ENCODE measurements around the gene TGFBR3L. TPM values are rescaled to one million over a fixed set of nuclear protein-coding genes. Genes with fewer than 3 reads are reported as not detected.
A peak's percentile ranks its signal among the peaks of the same experiment; 100 is the strongest.

The TGFBR3L gene
- total and polyA plus RNA-seq, 2 of the 4 experiments (the other 2 are of a cell fraction): 0.94 TPM; not detected in 1

DNA sequence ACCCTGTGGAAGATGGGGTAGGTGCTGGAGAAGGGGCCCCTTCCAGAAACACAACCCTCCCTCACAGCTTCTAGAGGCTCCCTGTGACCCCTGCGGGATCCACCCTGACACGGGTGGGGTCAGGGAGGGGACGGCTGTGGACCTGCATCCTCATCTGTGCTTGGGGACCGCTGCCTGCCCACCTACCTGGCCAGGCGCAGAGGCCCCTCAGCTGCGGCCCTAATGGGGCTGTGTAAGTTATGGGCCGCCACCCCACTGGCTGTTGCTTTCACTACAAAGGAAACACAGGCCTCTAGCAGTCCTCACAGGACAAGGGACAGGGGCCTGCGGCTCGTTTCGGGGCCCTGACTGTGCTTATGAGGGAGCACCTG, 18.3 kb downstream of the TGFBR3L start:
- Histone ChIP-seq H3K79me1 (ENCODE audit: low read depth in 1 of 2, low read length in 2 of 2) (peaks cover 5 to 20% of the 10 kb centered on the region in 2 experiments; a peak in 2 of 4 replicates), H3K27me3 (ENCODE audit: control insufficient read depth, insufficient read depth, low read length) (no peaks in the 10 kb centered on the region), H3K14ac (replicated peaks; ENCODE audit: low read depth, low read length) (no peak overlapping the region), H3K4me3 (ENCODE audit: insufficient read depth, low read depth, low read length) (no peak overlapping the region), H4K91ac (ENCODE audit: insufficient read depth, low read depth, low read length) (no peak overlapping the region), H3K4ac (ENCODE audit: low read depth, low read length) (no peak overlapping the region), H4K20me1 (ENCODE audit: insufficient read depth, low read length) (peaks cover 14% of the 10 kb centered on the region), H2BK15ac (ENCODE audit: low read depth, low read length) (no peak overlapping the region), H3K9ac (ENCODE audit: low read depth, low read length) (no peak overlapping the region), H3K56ac (ENCODE audit: extremely low read depth, insufficient read depth, low read length) (no peak overlapping the region), H3K36me3 (ENCODE audit: control insufficient read depth, insufficient read depth, low read length) (peaks cover 63% of the 10 kb centered on the region), H3K4me2 (ENCODE audit: low read depth, low read length) (no peak overlapping the region), H4K5ac (ENCODE audit: low read depth, low read length) (no peak overlapping the region), H2AK9ac (replicated peaks; ENCODE audit: low read depth, low read length, poor library complexity) (peak overlapping the region; percentile 13), H2AK5ac (ENCODE audit: low read depth, low read length) (no peak overlapping the region), H2AFZ (replicated peaks; ENCODE audit: low read length, poor library complexity) (no peak overlapping the region), H3K23ac (ENCODE audit: low read depth, low read length) (no peak overlapping the region), H3K18ac (ENCODE audit: low read depth, low read length) (no peak overlapping the region), H3K4me1 (ENCODE audit: control insufficient read depth, insufficient read depth, low read length) (peaks cover 14% of the 10 kb centered on the region), H4K8ac (ENCODE audit: low read depth in 2 of 2, low read length in 2 of 2) (no peak overlapping the region), H3K9me1 (ENCODE audit: insufficient read depth, low read length) (peaks cover 3% of the 10 kb centered on the region; the same call in 1 of the 2 replicates), H3K27ac (ENCODE audit: insufficient read depth, low read length) (no peak overlapping the region), H2BK5ac (ENCODE audit: low read depth, low read length, poor library complexity, severe bottlenecking) (no peak overlapping the region), H3K9me3 (ENCODE audit: control insufficient read depth, insufficient read depth, low read length) (no peaks in the 10 kb centered on the region), H2BK20ac (ENCODE audit: low read depth, low read length) (no peak overlapping the region), H2BK120ac (ENCODE audit: low read depth, low read length) (no peak overlapping the region)
- dilution Hi-C loops (cut with HindIII; ENCODE audit: low sequenced_read_pairs, unreplicated experiment) (no loop called here), intact Hi-C loops (cut with micrococcal nuclease) (no loop called here), in situ Hi-C loops (cut with MboI; ENCODE audit: low sequenced_read_pairs) (no loop called here)
- POLR2A ChIA-PET (ENCODE audit: unreplicated experiment): no interaction called here
- 100% methylated on average over 2 of the region's 10 CpGs; no CpG with 5 or more reads in 1 of the 2 experiments for WGBS, 2 experiments (ENCODE audit: extremely low coverage in 2 of 2, insufficient read length in 1 of 2)
- ATAC-seq (ENCODE audit: low read depth): no peak
- CTCF ChIA-PET: no interaction called here
- DNase-seq: no peak
- TF ChIP-seq CHD1 (IDR thresholded peaks at IDR 0.05; ENCODE audit: low read depth, low read length) (no peak), CEBPB (IDR thresholded peaks at IDR 0.05; ENCODE audit: low read depth, low read length) (no peak), POLR2A (IDR thresholded peaks at IDR 0.05; ENCODE audit: low read depth, low read length) (no peak), RFX5 (IDR thresholded peaks at IDR 0.05; ENCODE audit: low read depth, low read length) (no peak), MAFK (IDR thresholded peaks at IDR 0.05; ENCODE audit: low read depth, low read length) (no peak), RCOR1 (IDR thresholded peaks at IDR 0.05; ENCODE audit: insufficient replicate concordance, low read length) (no peak), RAD21 (IDR thresholded peaks at IDR 0.05; ENCODE audit: low read length) (no peak), MAZ (IDR thresholded peaks at IDR 0.05; ENCODE audit: borderline replicate concordance, low read depth, low read length) (no peak), SMC3 (IDR thresholded peaks at IDR 0.05; ENCODE audit: low read depth, low read length) (no peak), MXI1 (IDR thresholded peaks at IDR 0.05; ENCODE audit: borderline replicate concordance, low read depth, low read length) (no peak), NFE2L2 (IDR thresholded peaks at IDR 0.05; ENCODE audit: low read depth, low read length) (no peak), FOS (IDR thresholded peaks at IDR 0.05; ENCODE audit: low read depth, low read length) (no peak), BHLHE40 (IDR thresholded peaks at IDR 0.05; ENCODE audit: low read depth, low read length) (no peak)
- TF ChIP-seq, protein P1, sequence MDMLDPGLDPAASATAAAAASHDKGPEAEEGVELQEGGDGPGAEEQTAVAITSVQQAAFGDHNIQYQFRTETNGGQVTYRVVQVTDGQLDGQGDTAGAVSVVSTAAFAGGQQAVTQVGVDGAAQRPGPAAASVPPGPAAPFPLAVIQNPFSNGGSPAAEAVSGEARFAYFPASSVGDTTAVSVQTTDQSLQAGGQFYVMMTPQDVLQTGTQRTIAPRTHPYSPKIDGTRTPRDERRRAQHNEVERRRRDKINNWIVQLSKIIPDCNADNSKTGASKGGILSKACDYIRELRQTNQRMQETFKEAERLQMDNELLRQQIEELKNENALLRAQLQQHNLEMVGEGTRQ (IDR thresholded peaks at IDR 0.05; ENCODE audit: low read depth, low read length): no peak
- TF ChIP-seq, protein P2, sequence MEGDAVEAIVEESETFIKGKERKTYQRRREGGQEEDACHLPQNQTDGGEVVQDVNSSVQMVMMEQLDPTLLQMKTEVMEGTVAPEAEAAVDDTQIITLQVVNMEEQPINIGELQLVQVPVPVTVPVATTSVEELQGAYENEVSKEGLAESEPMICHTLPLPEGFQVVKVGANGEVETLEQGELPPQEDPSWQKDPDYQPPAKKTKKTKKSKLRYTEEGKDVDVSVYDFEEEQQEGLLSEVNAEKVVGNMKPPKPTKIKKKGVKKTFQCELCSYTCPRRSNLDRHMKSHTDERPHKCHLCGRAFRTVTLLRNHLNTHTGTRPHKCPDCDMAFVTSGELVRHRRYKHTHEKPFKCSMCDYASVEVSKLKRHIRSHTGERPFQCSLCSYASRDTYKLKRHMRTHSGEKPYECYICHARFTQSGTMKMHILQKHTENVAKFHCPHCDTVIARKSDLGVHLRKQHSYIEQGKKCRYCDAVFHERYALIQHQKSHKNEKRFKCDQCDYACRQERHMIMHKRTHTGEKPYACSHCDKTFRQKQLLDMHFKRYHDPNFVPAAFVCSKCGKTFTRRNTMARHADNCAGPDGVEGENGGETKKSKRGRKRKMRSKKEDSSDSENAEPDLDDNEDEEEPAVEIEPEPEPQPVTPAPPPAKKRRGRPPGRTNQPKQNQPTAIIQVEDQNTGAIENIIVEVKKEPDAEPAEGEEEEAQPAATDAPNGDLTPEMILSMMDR (conservative IDR thresholded peaks at IDR 0.05; ENCODE audit: low read depth, low read length): no peak
- TF ChIP-seq, protein P3, sequence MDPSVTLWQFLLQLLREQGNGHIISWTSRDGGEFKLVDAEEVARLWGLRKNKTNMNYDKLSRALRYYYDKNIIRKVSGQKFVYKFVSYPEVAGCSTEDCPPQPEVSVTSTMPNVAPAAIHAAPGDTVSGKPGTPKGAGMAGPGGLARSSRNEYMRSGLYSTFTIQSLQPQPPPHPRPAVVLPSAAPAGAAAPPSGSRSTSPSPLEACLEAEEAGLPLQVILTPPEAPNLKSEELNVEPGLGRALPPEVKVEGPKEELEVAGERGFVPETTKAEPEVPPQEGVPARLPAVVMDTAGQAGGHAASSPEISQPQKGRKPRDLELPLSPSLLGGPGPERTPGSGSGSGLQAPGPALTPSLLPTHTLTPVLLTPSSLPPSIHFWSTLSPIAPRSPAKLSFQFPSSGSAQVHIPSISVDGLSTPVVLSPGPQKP (IDR thresholded peaks at IDR 0.05; ENCODE audit: borderline replicate concordance, low read depth, low read length): no peak
- no TSS peak for BruUV-seq (replicated peaks)

All from IMR-90 (cell line).